H1 (cell line): ENCODE results near the gene TECPR2.

Source experiments
- BRCA1 ChIP-seq: IDR thresholded peaks from 2 replicates; pipeline ENCODE4 v1.6.1; 2012; ENCODE audit warnings: low read depth, low read length, improper control_type of control experiment
- CHD2 ChIP-seq: IDR thresholded peaks from 2 replicates; pipeline ENCODE4 v1.6.1; 2012; ENCODE audit warnings: low read length, improper control_type of control experiment
- CREB1 ChIP-seq: IDR thresholded peaks from 2 replicates; pipeline ENCODE4 v1.6.1; 2012; ENCODE audit warnings: inconsistent platforms
- EP300 ChIP-seq, 2 experiments: IDR thresholded peaks; 1 replicate in 1 of 2; 2 replicates in 1 of 2; pipeline ENCODE4 v1.6.1; 2011 to 2012; ENCODE audit warnings: low read depth in 2 of 2, low read length in 2 of 2, mild to moderate bottlenecking in 2 of 2, borderline replicate concordance in 1 of 2, inconsistent platforms in 1 of 2, moderate library complexity in 1 of 2
- POLR2A ChIP-seq, 2 experiments: IDR thresholded peaks; 1 replicate in 1 of 2; 2 replicates in 1 of 2; pipeline ENCODE4 v1.6.1; 2011; ENCODE audit warnings: low read depth in 2 of 2, low read length in 2 of 2, mild to moderate bottlenecking in 2 of 2; ENCODE audit errors: control extremely low read depth in 1 of 2
- RXRA ChIP-seq: IDR thresholded peaks from 2 replicates; pipeline ENCODE4 v1.6.1; 2011; ENCODE audit warnings: low read depth, mild to moderate bottlenecking, low read length, moderate library complexity; ENCODE audit not compliant: insufficient read depth
- TEAD4 ChIP-seq: IDR thresholded peaks from 2 replicates; pipeline ENCODE4 v1.6.1; 2012; ENCODE audit warnings: low read depth, low read length, inconsistent platforms, mixed read lengths
- TF ChIP-seq, protein P1 (sequence below), 3 experiments: IDR thresholded peaks; 1 replicate in 2 of 3; 2 replicates in 1 of 3; pipeline versions ENCODE4 v1.5.1 to v1.6.1; 2011; ENCODE audit warnings: low read length in 3 of 3, mild to moderate bottlenecking in 3 of 3, inconsistent platforms in 2 of 3, low read depth in 1 of 3, moderate library complexity in 1 of 3; ENCODE audit not compliant: insufficient read depth in 1 of 3; ENCODE audit errors: control extremely low read depth in 1 of 3

DNA sequence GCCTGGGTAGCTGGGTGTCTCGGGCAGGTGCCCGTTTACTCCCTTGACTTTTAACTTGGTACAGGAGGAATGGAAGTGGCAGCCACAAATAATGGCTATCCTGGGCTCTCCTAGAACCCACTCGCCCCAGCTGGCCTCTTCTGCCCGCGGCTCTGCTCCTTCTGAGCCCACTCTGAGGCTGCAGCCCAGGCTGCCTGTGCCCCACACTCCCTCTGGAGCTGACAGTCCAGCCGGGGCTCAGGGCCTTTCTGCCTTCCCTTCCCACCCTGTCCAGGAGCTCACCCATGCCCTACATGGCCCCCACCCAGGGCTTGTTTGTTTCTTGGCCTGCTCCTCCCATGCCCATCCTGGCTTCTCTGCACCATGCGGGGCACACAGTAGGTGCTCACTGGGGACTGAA lies 27.6 kb upstream of the TECPR2 start:
- no peak for TF ChIP-seq CREB1
- no peak for TF ChIP-seq EP300 (IDR thresholded peaks at IDR 0.05; ENCODE audit: borderline replicate concordance in 1 of 2, low read depth in 2 of 2, low read length in 2 of 2)
- TF ChIP-seq, protein P1, sequence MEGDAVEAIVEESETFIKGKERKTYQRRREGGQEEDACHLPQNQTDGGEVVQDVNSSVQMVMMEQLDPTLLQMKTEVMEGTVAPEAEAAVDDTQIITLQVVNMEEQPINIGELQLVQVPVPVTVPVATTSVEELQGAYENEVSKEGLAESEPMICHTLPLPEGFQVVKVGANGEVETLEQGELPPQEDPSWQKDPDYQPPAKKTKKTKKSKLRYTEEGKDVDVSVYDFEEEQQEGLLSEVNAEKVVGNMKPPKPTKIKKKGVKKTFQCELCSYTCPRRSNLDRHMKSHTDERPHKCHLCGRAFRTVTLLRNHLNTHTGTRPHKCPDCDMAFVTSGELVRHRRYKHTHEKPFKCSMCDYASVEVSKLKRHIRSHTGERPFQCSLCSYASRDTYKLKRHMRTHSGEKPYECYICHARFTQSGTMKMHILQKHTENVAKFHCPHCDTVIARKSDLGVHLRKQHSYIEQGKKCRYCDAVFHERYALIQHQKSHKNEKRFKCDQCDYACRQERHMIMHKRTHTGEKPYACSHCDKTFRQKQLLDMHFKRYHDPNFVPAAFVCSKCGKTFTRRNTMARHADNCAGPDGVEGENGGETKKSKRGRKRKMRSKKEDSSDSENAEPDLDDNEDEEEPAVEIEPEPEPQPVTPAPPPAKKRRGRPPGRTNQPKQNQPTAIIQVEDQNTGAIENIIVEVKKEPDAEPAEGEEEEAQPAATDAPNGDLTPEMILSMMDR (IDR thresholded peaks at IDR 0.05; ENCODE audit: control extremely low read depth in 1 of 3, insufficient read depth in 1 of 3, low read depth in 1 of 3, low read length in 3 of 3), result no peak
- no peak for TF ChIP-seq TEAD4
- TF ChIP-seq CHD2, result no peak
- TF ChIP-seq RXRA, result no peak
- no peak for TF ChIP-seq BRCA1
- no peak for TF ChIP-seq POLR2A (IDR thresholded peaks at IDR 0.05; ENCODE audit: control extremely low read depth in 1 of 2, low read depth in 2 of 2, low read length in 2 of 2)
